Erythroblast (primary cell): ENCODE measurements around the gene LIMS4.
"Not testable (repeated sequence)": the region's sequence is repeated elsewhere in the genome, so short reads cannot be mapped to it uniquely, and the experiment has no call there.

ENCODE experiments used
- DNase-seq, 2 experiments: peaks; one replicate each; lab custom pipeline; 2025; lab: John Stamatoyannopoulos, UW

Gene LIMS4

DNA sequence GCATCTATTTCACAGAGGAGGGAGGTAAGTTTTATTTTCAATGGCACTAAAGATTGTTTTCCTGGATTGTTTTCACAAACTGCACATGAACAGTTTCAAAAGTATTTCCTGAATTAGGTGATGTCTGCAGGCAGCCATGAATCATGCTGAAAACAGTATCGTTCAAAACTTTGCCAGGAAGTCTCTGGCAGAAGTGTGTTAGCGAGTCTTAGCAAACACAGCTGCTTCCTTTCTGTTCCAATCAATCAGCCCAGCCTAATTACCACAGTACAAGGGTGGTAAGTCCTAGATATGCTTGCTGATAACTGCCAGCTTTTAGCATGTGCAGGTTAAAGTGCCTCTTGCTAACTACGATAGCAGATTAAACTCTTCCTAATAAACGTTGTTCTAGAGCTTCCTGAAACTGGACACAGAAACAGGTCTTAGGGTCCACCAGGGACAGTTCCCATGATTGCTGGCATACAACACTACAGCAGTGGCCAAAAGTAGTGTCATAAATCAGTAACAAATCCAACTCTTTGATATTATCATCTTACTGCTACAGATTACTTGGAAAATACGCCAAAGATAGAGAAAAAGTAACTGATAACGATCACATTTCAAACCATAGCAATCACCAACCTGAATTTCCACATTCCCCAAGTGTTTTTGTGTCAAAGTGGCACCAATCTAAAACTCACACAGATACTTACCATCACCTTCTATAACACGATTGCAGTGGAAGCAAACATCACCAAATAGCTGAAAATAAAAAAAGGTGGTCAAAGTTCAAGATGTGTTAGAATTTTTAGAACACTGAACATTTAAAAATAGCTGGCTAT, 23.3 kb downstream of the LIMS4 start:
- DNase-seq: not testable (repeated sequence)

DNA sequence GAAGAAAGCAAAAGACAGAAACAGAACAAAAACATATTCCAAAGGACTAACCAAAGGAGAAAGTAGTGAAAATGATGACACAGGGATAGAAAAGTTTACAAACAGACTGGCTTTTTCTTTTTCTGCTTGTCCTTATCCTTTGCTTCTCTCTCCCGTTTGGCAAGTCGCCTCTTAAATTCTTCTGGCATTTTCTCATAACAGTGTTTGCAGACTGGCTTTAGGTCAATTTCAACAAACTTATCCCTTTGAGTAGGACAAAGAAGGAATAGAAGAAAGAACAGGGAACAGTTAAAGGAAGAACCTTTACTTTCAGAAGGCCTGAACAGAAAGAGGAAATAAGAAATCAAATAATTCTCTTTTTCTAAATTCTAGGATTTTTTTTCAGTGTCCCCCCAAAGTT, 26.0 kb downstream of the LIMS4 start:
- not testable (repeated sequence) for DNase-seq

DNA sequence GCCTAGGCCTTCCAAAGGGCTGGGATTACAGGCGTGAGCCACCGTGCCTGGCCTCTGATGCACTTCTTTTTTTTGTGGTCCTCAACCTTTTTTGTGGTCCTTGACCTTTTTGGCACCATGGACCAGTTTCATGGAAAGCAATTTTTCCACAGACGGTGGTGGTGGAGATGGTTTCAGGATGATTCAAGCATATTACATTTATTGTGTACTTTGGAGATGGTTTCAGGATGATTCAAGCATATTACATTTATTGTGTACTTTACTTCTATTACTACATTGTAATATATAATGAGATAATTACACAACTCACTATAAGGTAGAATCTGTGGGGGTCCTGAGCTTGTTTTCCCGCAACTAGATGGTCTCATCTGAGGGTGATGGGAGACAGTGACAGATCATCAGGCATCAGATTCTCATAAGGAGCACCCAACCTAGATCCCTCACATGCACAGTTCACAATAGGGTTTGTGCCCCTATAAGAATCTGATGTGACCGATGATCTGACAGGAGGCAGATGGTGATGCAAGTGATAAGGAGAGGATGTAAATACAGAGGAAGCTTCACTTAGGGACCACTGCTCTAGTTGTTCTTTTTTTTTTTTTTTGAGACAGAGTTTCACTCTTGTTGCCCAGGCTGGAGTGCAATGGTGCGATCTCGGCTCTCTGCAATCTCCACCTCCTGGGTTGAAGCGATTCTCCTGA, 29.2 kb downstream of the LIMS4 start:
- DNase-seq: not testable (repeated sequence)

DNA sequence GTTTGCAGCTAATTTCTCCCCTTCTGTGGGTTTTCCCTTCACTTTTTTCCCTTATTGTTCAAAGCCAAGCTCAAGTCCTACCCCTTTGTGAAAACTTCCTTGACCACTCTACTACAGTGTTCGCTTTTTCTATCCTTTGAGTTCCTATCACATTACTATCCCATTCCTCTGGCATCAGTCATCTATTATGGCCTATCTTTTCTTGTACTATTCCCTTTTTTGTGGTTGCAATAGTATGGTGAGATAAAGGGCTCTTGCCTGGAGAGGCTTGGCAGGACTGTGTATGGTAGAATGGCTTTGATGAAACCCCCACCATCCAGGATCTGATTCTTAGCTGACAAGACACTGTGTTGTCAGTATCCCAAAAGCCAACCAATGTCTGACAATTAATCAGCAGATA, 30.7 kb downstream of the LIMS4 start:
- DNase-seq: not testable (repeated sequence)

DNA sequence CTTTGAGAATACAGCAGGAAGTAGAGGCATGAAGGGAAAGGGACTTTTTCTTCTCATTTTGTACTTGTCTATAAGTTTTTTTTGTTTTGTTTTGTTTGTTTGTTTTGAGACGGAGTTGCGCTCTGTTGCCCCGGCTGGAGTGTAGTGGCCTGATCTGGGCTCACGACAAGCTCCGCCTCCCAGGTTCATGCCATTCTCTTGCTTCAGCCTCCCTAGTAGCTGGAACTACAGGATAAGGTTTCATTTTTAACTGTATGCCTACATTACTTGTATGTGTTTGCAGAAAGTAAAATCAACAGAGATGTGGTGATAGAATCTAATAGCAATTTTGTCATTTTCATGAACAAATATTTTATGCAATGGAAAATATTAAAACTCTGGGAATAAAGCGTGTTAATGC, 38.1 kb downstream of the LIMS4 start:
- DNase-seq: not testable (repeated sequence)

DNA sequence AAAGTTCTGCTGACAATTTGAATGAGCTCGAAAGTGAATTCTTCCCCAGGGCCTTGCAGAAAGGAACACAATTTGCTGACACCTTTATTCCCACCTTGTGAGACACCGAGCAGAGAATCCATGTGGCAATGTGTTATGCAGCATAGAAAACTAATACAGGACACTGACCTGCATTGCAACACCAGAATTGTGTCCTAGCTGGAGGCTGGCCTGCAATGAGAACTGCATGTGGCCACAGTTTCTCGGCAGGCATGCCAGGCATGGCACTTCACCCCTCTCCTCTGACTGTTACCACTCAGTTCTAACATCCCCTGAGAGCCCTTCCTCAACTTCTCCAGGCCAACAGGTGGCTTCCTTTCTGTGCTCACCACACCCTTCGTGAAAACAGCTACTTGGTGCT, 46.9 kb downstream of the LIMS4 start:
- DNase-seq: not testable (repeated sequence)

DNA sequence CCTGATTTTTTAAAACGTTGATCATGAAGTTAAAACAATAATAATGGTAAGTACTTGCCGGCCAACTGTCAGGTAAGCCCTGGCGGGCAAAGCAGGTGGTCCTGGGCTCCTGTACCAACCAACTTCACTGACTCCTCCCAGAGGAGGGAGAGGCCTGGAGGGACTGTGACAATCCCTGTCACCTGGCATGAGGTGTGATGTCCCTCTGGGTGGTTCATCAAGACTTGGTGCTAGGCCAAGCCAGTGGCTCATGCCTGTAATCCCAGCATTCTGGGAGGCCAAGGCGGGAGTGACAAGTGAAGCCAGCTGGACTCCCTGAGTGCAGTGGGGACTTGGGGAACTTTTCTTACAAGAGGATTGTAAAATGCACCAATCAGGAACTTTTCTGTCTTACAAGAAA, 48.2 kb downstream of the LIMS4 start:
- not testable (repeated sequence) for DNase-seq

DNA sequence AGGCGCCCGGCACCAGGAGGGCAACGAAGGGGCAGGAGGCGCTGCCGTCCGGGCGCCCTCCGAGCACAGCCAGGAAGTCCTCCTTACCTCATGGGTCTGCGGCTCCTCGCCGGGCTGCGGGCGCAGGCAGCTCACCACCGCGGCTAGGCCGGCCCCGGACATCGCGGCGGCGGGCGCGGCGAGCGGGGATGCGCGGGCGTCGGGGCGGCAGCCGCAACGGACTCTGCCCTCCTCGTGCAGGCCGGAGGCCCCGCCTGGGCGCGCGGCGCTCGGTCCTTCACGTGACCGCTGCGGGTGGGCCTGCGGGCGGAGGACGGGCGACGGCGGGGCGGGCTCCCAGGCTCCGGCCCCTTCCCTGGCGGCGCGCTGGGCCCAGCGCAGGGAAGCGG, 49.0 kb downstream of the LIMS4 start:
- not testable (repeated sequence) for DNase-seq

DNA sequence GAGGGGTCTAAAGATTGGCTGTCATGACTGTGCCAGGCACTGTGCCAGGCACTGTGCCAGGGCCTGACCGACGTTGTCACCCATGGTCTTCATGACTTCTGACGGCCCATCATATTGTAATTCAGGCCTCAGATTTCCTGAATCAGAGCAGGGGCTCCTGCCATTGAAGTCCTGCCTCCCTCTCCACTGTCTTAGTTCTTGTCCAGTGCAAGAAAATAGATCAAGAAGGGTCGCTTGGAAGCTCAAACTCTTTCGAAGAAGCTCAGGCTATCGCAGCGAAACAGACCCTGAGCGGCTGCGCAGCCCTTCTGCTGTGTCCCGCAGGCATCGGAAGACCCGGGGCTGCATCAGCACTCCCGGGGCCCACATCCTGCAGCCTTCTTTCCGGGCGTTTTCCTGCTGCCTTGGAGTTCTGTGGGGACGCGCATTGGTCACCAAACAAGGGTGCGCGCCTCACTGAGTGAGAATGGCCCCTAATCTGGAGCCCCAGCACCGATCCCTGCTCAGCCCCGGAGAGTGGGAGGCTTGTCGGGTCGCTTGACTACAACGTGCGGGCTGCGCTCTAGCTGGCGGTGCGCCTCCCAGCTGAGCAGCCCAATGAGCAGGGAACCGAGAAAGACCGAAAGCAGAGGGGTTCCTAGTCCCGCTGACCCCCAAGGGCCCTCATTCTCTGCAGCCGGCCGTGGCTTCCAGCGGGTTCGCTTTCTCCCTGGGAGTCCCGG, 49.6 kb downstream of the LIMS4 start:
- not testable (repeated sequence) for DNase-seq

DNA sequence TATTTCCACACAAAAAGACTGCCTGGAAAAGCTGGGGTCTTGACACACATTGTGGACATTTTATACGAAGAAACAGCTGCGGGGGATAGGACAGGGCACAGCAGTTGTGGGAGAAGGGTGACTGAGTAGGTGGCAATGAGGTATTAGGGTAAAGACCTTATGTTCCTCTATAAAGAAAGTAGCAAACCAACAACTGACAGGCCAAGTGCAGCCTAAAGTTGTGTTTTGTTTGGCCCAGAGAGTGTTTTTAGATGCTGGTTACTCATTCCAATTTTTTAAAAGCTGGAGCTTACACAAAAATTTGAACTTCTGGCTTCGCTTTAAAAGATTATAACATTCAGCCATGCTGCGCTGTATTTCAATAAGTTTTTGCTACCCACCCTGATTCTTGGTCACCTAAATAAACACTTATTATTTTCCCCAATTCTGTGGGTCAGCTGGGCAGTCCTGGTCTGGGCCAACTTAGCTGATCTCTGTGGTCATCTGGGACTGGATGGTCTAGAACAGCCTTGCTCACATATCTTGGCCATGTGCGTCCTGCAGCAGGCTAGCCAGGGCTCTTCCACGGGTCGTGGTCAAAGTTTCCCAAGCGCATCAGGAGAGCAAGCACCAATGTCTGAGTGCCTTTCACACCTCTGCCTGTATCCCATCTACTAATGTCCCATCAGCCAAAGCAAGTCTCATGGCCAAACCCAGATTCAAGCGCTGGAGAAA, 51.8 kb downstream of the LIMS4 start:
- DNase-seq: not testable (repeated sequence)

DNA sequence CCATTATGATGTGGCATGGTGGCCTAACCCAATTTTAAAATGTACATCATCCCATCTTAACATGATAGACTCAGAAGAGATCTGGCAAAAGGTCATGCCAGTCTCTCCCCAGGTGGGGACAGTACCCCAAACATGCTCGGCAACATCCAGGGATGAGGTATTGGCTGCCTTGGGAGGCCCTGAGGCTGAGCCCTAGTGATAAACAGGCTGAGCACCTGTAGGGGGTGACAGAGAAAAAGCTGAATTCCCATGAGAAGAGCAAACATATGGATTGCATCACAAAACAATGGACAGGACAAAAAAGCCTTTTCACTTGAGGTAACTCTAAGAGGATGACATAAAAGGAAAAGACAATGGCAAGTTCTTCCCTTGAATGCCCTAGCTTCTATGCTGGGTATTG, 65.5 kb downstream of the LIMS4 start:
- not testable (repeated sequence) for DNase-seq

DNA sequence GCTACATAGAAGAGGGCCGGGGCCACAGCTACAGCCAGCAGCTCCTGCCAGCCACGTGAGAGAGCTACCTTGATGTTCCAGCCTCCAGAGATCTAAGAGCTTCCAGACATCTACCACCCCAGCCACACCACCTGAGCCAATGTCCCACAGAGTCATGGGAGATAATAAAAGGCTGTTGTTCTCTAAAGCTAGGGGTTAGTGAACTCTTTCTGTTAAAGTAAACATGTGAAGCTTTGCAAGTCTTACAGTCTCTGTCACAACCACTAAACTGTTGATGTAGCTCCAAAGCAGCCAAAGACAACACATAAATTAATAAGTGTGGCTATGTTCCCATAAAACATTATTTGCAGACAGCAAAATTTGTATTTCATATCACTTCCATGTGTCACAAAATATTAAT, 67.6 kb downstream of the LIMS4 start:
- not testable (repeated sequence) for DNase-seq

DNA sequence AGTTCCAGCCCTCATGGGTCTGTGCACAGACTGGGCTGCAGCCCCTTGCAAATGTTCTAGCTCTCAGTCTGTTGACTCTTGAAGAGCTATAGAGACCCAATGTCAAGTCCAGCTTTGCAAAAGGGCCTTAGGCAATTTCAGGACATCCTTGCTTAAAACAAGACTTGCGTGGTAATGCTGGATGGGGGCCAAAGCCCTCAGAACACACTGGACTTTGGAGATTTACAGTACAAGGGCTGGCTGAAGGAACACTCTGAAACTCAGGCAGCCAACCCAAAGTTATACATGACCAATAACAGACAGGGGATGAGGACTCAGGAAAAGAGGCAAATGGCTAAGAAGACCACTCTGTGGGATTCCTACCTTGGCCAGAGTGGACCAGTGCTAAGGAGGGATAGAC, 68.4 kb downstream of the LIMS4 start:
- DNase-seq: not testable (repeated sequence)

DNA sequence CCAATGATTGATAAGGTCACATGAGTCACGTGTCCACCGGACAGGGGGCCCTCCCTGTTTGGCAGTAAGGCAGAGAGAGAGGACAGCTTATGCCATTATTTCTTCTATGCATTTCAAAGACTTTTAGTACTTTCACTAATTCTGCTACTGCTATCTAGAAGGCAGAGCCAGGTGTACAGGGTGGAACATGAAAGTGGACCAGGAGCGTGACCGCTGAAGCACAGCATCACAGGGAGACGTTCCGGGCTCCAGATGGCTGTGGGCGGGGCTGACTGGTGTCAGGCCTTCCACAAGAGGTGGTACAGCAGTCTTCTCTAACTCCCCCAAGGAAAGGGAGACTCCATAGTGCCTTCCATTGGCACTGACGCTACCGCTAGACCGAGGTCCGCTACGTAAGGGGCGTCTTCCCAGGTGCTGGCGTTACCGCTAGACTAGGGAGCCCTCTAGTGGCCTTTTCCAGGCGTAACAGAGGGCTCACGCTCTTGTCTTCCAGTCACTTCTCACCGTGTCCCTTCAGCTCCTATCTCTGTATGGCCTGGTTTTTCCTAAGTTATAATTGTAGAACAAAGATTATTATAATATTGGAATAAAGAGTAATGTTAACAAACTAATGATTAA, 71.5 kb downstream of the LIMS4 start:
- DNase-seq: not testable (repeated sequence)

DNA sequence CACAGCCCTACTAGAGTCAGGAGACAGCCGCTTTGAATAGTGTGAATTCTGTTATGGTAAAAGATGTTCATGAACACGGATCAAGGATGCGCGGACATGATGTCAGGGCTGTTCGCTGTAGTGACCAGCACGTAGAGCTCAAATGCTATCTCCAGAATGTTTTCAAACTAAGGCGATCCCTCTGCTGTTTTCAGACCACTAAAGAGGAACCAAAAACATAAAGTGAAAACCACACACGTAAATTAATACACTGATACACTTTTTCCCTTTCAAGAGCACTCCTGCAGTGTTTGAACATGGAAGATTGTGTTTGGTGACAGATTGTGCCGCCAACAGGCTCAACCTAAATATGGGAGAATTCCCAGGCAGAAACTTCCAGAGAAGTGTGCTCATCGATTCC, 73.2 kb downstream of the LIMS4 start:
- DNase-seq: not testable (repeated sequence)

DNA sequence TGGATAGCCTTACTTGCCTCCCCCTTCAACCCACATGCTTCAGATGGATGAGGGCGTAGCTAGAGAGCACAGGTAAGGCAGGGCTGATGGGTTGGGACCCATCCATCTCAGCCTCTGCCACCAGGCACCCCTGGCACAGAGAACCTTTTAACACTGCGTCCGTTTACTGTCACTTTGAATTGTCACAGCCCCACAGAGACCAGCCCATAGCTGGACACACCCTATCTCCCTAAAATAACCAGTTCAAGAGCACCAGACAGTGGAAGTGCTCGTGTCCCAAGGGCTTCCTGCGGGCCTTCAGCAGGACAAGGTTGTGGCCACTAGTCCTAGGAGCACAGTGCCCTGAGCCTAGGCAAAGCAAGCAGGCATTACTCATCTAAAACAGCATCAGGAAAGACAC, 76.6 kb downstream of the LIMS4 start:
- DNase-seq: not testable (repeated sequence)
